NCI-H2196 treated with DMSO at 0.1 percent for 48 hours (cell line): ENCODE data around the gene PEAK1.
"Not testable (repeated sequence)": the region's sequence is repeated elsewhere in the genome, so short reads cannot be mapped to it uniquely, and the experiment has no call there.

Experiments
- DNase-seq: peaks from one replicate; lab custom pipeline; 2025; ENCODE audit not compliant: unreplicated experiment; lab: John Stamatoyannopoulos, UW

Gene PEAK1

DNA sequence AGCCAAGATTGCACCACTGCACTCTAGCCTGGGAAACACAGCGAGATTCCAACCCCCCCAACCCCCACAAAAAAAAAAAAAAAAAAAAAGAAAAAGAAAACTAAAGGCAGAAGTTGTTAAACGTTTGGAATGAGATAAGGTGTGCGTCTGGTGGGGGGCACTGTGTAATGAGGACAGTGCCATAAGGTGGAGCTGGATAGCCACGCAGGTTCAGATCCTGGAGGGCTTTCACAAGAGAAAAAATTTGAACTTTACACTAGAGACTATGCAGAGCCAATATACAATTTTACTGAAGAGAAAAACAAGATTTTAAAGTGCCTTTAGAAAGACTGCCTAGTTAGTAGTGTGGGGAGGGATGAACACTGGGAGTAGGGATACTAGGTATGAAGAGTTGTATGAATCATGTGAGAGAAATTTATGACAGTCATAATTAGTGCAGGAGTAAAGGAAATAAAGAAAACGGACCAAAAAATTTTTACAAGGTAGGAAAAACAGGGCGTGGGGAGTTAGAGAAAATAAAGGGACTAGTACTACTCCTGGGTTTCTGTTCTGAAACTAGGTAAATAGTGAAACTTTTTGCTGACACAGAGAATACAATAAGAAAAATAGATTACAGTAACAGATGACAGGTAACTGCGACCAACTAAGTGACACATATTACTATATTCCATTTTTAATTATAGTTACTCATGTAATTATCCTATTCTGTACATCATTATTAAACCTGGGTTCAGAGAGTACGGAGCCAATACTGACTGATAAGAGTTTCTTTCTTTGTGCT, 108.1 kb downstream of the PEAK1 start:
- DNase-seq, result no peak

DNA sequence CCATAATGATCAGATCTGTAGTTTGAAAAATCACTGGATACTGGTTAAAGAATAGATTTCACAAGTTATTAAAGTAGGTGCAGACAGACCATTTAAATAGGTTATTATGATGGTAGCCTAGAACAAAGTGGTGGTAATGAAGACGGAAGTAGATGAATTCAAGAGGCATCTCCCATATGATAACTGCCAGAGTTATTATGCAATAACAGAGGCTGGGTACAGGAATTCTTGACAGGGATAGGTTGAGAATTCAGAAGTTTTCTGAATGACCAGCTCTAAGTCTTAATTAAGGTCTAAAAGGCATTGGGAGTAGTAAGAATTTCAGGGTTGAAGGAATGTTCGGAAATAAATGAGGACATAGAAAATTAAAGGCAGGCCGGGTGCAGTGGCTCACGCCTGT, 108.9 kb downstream of the PEAK1 start:
- DNase-seq, result no peak

DNA sequence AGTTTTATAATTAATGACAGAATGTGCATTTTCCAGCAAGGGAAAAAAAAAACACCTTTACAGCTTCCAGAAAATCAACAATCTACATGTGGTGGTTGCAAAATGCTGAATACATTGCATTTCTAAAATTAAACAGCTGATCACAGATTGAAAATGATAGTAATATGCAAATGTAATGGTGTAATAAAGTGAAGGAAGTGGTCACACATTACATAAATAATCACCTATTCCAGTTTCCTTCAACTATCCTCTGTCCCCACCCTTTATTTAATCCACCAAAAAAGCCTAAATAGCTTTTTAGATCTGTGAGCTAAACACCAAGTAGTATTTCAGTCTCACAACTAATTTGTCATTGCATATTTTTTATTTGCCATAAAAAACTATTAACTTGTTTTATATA, 110.5 kb downstream of the PEAK1 start:
- DNase-seq, result no peak

DNA sequence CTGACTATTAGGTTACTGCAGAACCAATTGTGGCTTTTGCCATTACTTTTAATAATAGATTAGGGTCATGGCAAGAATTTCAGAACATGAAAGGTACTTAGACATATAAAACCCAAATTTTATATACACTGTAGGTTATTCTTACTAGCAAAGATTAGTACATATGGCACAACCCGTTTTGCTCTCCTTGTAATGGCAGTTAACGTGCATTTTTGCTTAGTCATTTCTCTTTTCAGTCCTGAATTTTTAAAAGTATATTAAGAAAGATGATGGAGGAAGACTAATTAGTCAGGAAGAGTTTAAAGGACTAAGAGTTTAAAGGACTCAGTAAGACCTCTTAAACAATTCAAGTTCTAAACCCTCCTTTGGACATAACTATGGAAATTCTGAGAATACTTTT, 114.0 kb downstream of the PEAK1 start:
- no peak for DNase-seq

DNA sequence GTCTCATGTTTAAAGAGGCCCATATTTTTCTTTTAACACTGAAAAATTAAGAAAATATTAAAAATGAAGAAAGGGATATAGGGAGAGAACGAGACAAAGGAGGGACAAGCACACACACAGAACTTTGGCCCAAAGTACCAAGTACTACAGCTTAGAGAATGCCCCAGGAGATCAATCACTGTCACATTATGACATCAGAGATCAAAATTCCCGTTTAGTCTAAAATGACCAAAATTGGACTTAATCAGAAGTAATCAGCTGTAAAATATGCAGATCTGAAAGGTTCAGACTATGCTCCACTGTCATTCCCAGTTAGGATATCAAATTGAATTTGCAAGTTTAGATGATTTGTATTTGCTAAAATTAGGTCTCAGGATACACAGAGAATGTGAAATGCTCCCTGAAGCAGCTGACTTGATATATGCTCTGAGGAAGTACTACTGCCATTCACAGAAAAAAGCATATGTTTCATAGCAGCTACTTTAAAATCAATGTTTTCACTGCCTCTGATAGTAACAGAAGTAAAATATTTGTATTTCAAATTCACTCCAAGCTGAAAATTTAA, 123.0 kb downstream of the PEAK1 start:
- no peak for DNase-seq

DNA sequence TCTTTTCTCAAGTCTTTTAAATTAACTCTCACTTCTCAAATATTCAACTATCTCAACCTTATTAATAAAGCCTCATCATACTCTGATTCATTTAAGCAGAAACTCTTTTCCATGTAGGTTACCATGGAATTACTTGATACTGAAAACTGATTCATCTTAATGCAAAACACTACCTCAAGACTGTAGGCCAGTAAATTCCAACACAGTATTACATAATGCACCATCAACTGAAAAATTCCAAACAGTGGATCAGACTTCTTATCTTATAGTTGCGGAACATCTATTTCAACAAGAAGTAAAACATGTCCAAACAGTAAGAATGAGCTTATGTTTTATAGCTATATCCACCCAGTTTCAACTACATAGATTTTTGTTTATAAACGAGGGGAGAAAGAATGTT, 124.5 kb downstream of the PEAK1 start:
- DNase-seq, result no peak

DNA sequence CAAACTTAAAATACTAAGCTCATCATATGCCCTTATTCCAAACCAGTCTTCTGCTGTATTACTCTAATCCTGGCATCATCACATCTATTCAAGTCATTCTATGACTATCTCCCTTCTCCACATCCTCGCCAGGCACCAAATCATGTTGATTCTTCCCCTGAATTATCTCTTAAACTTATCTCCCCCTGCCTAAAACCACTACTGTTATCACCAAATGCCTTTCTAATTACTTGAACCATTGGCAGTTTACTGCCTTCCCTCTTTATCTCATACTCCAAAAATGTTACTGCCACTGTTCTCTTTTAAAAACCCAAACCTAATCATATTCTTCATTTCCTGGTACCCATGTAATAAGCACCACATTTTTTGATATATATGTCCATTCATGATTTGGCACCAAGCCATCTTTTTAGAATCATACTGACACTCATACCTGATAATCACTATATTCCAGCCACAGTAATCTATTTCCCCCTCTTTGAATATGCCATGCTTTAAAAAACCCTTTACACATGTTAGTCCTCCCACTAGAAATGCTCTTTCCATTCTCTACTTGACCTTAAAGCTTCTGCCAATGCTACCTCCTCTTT, 126.8 kb downstream of the PEAK1 start:
- no peak for DNase-seq

DNA sequence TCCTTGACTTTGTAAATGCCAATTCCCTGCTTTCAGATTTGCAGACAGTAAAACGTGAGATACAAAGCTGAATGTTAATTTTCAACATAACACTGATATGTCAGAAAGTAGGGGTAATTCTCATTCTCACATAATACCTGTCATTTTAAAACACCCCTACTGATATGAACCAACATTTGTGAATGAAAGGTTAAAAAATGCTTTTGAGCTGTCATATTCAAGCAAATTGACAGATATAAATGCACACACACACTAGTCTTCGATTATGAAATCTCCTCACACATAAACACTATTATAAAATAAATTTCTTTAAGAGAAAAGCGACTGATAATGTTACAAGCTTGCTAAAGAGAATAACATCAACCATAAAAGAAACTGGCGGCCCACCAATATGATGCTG, 128.8 kb downstream of the PEAK1 start:
- DNase-seq, result no peak

DNA sequence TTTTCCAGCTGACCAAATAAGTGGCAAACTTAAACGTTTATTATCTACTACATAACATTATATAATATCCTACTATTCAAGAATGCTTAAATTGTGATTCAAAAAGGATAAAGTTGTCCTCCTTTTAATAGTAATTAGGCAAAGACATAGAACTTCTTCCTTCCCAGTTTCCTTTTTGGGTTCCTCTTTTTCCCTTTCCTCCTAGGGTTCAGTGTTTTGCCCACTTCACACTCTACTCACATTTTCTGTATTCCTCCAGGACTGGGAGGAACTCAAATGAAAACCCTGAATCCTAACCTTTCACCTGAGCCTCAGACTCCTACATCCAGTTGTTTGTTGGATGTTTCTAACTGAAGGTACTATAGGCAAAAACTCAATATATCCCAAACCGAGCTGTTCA, 132.5 kb downstream of the PEAK1 start:
- no peak for DNase-seq

DNA sequence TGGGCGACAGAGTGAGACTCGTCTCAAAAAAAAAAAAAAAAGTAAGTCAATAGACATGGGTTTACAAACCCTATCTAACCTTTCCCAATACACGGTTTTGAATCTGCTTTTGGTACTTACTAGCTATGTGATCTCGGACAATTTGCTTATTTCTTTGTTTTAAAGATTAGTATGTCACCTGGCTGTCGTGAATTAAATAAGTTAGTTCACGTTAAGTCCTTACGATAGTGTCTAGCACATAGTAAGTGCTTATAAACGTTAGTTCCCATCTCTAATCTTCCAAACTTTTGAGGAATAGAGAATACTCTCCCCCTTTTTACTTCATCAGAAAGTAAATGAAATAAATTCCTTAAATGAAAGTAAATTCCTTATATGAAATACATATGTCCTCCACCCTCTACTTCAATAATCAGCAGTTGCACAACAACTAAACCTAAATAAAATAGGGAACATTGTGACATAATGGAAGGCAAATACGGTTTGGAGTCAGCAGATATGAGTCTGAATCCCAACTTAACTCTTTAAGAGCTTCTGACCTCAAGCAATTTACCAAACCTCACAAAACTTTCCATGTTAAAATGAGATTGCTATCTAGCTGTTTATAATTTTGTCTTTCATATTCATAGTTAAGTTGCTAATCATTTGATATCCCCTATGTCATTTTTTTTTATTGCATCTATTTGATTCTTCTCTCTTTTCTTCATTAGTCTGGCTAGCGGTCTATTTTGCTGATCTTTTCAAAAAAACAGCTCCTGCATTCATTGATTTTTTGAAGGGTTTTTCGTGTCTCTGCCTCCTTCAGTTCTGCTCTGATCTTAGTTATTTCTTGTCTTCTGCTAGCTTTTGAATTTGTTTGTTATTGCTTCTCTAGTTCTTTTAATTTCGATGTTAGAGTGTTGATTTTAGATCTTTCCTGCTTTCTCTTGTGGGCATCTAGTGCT, 134.6 kb downstream of the PEAK1 start:
- no peak for DNase-seq

DNA sequence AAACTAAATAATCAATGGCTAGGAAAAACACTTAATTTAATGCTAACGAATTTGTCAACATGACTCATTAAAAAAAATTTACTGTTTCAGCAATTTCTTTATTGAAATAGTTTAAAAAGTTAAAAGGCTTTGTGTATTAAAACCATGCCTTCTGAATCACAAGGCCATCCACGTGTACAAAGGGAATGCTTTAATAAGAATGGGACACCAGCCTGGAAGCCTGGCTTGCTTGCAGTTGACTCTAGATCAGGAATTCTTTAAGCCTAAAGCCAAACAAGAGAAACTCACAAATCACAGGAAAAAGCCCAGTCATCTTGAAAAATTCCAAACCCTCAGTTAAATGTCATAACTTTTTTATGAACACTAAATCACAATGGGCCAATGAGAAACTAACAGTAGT, 137.6 kb downstream of the PEAK1 start:
- no peak for DNase-seq

DNA sequence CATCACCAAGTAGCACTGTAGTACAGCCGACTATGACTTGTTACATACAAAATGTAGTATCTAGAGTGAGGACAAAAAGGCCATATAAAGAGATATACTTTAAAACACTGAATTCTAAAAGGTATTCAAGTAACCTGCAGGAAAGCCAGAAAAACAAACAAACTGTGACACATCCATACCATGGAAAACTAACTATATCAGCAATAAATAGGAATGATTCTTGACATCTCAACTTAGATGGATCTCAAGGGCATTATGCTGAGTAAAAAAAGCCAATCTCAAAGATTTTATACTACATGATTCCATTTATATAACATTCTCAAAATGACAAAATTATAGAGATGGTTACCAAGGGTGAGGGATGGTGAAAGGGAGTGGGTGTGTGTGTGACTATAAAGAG, 143.0 kb downstream of the PEAK1 start:
- DNase-seq, result no peak

DNA sequence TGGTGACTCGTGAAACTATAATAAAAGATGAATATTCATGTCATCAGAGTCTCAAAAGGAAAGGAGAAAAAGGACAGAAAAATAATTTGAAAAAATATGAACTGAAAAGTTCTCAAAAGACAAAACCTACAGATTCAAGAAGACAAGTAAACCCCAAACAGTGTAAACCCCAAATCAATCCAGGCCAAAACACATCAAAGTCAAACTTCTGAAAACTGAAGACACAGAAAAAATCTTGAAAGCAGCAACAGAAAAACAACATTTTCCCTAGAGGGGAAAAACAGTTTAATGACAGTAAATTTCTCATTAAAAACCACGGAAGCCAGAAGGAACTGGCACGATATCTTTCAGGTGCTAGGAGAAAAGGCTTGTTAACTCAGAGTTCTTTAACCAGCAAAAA, 143.8 kb downstream of the PEAK1 start:
- DNase-seq, result no peak

DNA sequence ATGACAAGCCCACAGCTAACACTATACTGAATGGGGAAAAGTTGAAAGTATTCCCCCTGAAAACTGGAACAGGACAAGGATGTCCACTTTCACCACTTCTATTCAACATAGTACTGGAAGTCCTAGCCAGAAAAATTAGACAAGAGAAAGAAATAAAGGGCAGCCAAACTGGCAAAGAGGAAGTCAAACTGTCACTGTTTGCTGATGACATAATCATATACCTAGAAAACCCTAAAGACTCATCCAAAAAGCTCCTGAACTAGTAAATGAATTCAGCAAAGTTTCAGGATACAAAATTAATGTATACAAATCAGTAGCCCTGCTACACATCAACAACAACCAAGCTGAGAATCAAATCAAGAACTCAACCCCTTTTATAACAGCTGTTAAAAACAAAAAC, 146.8 kb downstream of the PEAK1 start:
- not testable (repeated sequence) for DNase-seq

DNA sequence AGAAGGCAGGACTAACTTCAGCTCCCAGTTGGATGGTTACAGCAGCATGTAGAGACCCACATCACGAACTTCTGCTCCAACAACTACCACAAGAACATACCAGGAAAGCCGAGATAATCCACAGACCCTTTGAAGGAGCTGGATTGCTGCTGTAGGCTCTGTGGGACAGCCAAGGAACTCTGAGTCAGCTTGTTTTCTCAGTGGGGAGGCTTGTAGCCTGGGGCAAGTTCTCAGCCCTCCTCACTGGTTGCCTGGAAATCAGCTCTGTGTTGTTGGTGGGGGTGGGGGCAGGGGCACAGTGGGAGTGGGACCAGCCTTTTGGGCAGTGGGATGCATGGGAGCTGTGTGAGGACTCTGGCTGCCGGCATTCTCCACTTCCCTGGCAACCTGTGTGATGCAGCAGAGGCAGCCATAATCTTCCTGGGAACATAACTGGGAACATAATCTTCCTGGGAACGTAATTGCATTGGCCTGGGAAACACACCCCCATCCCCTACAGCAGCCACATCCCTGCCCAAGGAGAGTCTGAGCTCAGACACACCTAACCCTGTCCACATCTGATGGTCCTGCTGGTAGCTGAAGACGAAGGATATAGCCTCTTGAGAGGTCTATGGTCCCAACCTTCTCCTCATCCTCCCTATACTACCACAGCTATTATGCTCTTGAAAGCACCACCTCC, 153.1 kb downstream of the PEAK1 start:
- no peak for DNase-seq

DNA sequence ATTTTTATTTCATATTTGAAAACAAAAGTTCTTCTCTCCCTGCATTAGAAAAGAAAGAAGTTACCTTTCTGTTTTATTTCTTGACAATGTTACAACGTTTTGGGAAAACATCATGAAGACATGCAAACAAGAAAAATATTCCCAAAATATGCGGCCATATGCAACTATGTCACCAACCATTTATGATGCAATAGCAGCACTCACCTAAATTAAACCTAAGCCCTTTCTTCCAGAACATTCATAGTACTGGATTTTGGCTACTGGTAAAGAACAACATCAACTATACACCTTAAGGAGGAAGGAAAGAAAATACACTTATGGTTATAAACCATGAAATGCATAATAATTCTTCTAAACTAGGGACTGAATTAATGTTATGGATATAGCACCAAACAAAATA, 164.5 kb downstream of the PEAK1 start:
- DNase-seq, result no peak

DNA sequence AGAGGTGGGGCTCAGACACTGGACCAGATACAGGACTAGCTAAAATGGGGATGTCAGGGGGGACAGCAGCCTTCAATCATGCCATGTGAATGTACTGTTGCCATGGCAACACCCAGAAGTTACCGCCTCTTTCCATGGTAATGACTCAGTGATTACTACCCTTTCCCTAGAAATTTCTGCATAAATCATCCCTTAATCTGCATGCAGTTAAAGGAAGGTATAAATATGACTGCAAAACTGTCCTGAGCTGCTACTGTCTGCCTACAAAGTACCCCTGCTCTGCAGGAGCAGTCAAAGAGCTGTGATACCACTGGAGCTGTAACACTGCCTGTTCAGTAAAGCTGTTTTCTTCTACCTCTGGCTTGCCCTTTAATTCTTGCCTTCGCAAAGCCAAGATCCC, 168.2 kb downstream of the PEAK1 start:
- no peak for DNase-seq

DNA sequence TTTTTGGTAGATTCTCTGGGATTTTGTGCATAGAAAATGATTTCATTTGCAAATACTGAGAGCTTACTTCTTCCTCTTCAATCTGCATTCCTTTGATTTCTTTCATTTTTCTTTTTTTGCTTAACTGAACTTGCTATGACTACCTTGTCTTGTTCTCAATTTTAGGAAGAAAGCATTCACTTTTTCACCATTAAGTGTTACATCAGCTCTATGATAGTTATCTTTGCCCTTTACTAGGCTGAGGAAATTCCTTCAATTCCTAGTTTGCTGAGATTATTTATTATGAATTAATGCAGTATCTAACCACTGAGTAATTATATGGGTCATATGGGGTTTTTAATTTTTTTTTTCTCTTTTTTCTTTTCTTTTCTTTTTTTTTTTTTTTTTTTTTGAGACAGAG, 172.8 kb downstream of the PEAK1 start:
- no peak for DNase-seq

DNA sequence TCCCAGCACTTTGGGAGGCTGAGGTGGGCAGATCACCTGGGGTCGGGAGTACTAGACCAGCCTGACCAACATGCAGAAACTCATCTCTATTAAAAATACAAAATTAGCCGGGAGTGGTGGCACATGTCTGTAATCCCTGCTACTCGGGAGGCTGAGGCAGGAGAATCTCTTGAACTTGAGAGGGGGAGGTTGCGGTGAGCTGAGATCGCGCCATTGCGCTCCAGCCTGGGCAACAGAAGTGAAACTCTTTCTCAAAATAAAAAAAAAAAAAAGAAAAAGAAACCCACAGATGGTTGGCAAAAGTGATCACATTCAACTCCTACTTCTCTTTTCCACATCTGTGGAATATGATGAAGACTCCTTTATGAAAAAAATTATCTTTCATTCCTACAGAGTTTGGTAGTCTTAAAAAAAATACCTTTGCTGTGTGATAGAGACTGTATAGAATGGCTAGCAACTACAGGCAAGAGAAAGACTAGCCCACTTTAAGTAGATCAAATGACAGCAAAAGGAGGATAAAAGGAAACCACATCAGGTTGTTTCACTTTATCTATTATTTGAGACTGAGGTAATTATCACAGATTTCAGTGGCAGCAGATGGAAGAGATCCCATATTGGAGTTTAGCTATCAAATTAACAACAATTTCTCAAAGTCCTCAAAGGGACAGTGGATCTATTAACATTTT, 176.0 kb downstream of the PEAK1 start:
- no peak for DNase-seq

DNA sequence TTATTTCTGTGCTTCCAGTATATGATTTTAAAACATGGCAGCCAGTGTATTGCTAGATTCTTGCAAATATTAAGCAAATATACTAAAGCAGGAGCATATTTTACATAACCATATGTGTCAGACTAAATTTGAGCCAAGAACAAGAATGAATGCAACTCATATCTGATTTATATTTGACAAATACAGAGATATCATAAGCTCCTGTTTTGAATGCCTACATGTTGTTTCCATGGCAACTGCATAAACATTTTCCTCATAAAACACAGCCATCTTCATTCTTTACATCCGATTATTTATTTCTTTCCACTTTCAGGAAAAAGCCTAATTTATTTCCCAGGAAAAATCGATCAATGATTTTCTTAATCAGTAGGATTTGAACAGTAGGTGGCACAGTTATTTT, 176.8 kb downstream of the PEAK1 start:
- DNase-seq, result no peak
